ENCODE measurements around the gene TSNAXIP1. TPM values are rescaled to one million over a fixed set of nuclear protein-coding genes. Genes with fewer than 3 reads are reported as not detected.

Gene TSNAXIP1
- total RNA-seq, 1 donor from 2014 or later, result 0.52 TPM

DNA sequence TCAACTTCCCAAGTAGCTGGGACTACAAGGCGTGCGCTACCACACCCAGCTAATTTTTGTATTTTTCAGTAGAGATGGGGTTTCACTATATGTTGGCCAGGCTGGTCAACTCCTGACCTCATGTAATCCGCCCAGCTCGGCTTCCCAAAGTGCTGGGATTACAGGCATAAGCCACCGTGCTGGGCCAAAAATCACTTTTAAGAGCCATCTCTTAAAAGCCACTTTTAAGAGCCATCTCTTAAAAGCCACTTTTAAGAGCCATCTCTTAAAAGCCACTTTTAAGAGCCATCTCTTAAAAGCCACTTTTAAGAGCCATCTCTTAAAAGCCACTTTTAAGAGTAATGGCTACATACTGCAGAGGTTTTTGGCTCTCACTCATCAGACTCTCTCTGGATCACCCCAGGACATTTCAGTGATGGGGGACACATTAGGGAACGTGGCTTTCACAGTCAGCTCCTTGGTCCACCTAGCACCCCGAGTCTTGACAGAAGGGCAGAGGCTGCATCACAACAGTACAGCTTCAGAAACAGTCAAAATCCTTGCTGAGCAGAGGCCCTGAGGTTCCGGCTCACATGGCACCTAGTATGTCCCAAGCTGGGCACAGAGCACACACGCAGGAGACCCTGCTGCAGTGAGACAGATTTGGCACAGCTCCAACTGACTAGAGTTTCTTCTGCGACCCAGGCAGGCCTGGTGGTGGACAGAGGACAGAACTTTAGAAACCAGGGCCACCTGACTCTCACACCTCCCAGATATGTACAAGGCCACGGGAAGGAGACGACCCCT, 23.9 kb upstream of the TSNAXIP1 start:
- DNase-seq (ENCODE audit: low read depth), result no peak
- TF ChIP-seq, protein P1, sequence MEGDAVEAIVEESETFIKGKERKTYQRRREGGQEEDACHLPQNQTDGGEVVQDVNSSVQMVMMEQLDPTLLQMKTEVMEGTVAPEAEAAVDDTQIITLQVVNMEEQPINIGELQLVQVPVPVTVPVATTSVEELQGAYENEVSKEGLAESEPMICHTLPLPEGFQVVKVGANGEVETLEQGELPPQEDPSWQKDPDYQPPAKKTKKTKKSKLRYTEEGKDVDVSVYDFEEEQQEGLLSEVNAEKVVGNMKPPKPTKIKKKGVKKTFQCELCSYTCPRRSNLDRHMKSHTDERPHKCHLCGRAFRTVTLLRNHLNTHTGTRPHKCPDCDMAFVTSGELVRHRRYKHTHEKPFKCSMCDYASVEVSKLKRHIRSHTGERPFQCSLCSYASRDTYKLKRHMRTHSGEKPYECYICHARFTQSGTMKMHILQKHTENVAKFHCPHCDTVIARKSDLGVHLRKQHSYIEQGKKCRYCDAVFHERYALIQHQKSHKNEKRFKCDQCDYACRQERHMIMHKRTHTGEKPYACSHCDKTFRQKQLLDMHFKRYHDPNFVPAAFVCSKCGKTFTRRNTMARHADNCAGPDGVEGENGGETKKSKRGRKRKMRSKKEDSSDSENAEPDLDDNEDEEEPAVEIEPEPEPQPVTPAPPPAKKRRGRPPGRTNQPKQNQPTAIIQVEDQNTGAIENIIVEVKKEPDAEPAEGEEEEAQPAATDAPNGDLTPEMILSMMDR (conservative IDR thresholded peaks at IDR 0.05; ENCODE audit: low read depth, low read length), result no peak
- H3K4me3 ChIP-seq (ENCODE audit: low read depth, low read length), result no peak overlapping the region

DNA sequence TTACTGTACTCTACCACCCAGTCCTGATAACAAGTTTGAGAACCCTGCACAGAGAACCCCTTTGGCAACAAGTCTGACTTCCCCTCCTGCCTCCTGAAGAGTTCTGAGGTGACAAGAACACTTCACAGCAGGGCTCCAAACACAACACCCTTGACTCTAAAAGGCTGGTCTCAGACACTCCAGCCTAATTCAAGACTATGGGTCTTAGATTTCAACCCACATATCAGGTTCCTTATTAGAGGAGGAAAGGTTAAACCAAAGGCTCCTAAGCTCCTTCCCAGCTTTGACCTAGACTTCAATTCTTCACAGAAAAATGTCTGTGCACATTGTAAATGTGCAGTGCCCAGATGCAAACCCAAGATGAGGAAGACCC, 23.4 kb upstream of the TSNAXIP1 start:
- no peak overlapping the region for H3K4me3 ChIP-seq (ENCODE audit: low read depth, low read length)
- TF ChIP-seq, protein P1 (conservative IDR thresholded peaks at IDR 0.05; ENCODE audit: low read depth, low read length), result no peak
- DNase-seq (ENCODE audit: low read depth), result no peak

DNA sequence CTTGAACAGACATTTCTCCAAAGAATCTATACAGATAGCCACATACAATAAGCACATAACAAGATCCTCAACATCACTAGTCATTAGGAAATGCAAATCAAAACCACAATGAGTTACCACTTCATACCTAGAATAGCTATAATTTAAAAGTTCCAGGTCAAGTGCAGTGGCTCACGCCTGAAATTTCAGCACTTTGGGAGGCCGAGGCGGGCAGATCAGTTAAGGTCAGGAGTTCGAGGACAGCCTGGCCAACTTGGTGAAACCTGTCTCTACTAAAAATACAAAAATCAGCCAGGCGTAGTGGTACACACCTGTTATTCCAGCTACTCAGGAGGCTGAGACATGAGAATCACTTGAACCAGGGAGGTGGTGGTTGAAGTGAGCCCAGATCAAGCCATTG, 20.2 kb upstream of the TSNAXIP1 start:
- H3K4me3 ChIP-seq (ENCODE audit: low read depth, low read length), result no peak overlapping the region
- TF ChIP-seq, protein P1 (conservative IDR thresholded peaks at IDR 0.05; ENCODE audit: low read depth, low read length), result no peak
- DNase-seq (ENCODE audit: low read depth), result no peak

DNA sequence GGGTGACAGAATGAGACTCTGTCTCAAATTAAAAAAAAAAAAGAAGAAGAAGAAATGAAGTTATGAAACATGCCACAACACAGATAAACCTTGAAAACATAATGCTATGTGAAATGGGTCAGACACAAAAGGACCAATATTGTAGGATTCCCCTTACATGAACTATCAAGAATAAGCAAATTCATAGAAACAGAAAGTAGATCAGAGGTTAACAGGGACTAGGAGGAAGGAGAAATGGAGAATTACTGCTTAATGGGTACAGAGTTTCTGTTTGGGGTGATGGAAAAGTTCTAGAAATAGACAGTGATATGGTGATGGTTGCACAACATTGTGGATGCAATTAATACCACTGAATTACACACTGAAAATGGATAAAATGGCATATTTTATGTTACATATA, 16.6 kb upstream of the TSNAXIP1 start:
- DNase-seq (ENCODE audit: low read depth), result no peak
- no peak overlapping the region for H3K4me3 ChIP-seq (ENCODE audit: low read depth, low read length)
- TF ChIP-seq, protein P1 (conservative IDR thresholded peaks at IDR 0.05; ENCODE audit: low read depth, low read length), result no peak

DNA sequence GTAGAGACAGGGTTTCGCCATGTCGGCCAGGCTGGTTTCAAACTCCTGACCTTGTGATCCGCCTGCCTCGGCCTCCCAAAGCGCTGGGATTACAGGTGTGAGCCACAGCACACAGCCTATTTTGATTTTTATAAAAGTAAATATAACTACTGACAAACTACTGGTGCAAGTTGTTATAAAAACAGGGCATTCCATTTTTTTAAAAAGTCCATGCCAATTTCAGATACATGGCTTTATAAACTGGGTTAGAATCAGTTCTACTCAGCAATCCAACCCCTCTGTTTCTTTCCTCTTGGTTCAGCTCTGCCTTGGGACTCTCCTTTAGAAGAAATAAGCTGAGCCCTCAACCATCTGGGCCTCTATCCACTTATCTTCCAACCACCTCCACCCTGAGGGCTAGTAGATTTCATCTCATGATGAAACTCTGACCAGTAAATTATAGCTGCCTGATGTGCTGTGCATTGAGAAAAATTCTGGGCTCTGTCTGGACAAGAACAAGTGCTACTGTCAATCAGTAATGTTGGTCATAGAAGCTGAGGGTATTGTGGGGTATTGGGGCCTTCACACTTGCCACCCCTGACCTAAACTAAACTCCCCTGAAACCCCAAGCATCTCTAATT, 10.5 kb upstream of the TSNAXIP1 start:
- no peak overlapping the region for H3K4me3 ChIP-seq (ENCODE audit: low read depth, low read length)
- no peak for DNase-seq (ENCODE audit: low read depth)
- TF ChIP-seq, protein P1 (conservative IDR thresholded peaks at IDR 0.05; ENCODE audit: low read depth, low read length), result no peak

DNA sequence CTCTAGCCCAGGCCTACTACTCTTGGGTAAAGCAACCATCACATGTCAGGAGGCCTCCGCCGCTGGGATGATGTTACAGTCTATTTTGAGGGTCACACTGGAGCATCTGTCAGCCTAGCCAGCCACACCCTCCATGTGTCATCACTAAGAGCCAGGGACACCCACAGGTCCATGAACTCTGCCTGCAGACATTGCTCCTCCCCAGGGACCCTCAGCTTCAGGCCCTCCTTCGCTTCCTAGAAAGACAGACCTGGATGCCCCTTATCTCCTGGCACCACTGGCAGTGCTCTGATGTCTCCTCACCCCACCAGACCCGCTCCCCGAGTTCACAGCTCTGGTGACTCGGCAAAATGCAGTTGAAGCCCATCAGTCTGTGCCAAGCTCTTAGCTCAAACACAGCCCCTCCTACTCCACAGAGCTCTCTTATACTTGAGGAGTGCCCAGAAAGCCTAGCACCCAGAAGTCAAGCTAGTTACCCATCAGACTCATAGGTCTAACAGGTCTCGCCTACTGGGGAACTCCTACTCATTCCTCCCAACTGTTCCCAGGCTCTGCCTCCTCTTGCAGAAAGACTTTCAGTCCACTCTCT, 6.3 kb upstream of the TSNAXIP1 start:
- no peak for DNase-seq (ENCODE audit: low read depth)
- H3K4me3 ChIP-seq (ENCODE audit: low read depth, low read length), result no peak overlapping the region
- TF ChIP-seq, protein P1 (conservative IDR thresholded peaks at IDR 0.05; ENCODE audit: low read depth, low read length), result no peak
